Peyer's patch (tissue), 4 donors: ENCODE measurements around the gene KCNIP4.
"Not testable (repeated sequence)": the region's sequence is repeated elsewhere in the genome, so short reads cannot be mapped to it uniquely, and the experiment has no call there.

ENCODE experiments used
- POLR2A ChIP-seq, 2 donors: fragments of 450-650 bp; IDR thresholded peaks; one replicate each; pipeline ENCODE4 v1.5.1; 2017; ENCODE audit warnings: antibody characterized with exemption in 2 of 2, mild to moderate bottlenecking in 2 of 2, moderate library complexity in 2 of 2
- TF ChIP-seq, protein P1 (sequence below), 6 experiments: fragments of 450-650 bp in 4 of 6; fragments of 200-600 bp in 2 of 6; sonication (generic) in 1 of 6; IDR thresholded peaks; one replicate each; pipeline ENCODE4 v1.5.1; 2017 to 2019; ENCODE audit warnings: antibody characterized with exemption in 6 of 6, mild to moderate bottlenecking in 3 of 6, moderate library complexity in 1 of 6

DNA sequence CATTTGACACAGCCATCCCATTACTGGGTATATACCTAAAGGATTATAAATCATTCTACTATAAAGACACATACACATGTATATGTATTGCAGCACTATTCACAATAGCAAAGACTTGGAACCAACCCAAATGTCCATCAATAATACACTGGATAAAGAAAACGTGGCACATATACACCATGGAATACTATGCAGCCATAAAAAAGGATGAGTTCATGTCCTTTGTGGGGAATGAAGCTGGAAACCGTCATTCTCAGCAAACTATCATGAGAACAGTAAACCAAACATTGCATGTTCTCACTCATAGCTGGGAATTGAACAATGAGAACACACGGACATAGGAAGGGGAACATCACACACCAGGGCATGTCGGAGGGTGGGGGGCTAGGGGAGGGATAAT lies 1202.6 kb downstream of the KCNIP4 start:
- not testable (repeated sequence) for TF ChIP-seq POLR2A (IDR thresholded peaks at IDR 0.05)
- TF ChIP-seq, protein P1, sequence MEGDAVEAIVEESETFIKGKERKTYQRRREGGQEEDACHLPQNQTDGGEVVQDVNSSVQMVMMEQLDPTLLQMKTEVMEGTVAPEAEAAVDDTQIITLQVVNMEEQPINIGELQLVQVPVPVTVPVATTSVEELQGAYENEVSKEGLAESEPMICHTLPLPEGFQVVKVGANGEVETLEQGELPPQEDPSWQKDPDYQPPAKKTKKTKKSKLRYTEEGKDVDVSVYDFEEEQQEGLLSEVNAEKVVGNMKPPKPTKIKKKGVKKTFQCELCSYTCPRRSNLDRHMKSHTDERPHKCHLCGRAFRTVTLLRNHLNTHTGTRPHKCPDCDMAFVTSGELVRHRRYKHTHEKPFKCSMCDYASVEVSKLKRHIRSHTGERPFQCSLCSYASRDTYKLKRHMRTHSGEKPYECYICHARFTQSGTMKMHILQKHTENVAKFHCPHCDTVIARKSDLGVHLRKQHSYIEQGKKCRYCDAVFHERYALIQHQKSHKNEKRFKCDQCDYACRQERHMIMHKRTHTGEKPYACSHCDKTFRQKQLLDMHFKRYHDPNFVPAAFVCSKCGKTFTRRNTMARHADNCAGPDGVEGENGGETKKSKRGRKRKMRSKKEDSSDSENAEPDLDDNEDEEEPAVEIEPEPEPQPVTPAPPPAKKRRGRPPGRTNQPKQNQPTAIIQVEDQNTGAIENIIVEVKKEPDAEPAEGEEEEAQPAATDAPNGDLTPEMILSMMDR (IDR thresholded peaks at IDR 0.05) = not testable (repeated sequence)
